Measurements from ENCODE around the gene KIF5B. TPM values are rescaled to one million over a fixed set of nuclear protein-coding genes. Genes with fewer than 3 reads are reported as not detected.

KIF5B gene
- total and polyA plus RNA-seq, 10 of the 15 experiments (the other 5 are each of a cell fraction or from before 2014, with no cell fraction given) = 14.7 to 47.4 (median 33.1) TPM

- ChIA-PET SMC1A (ENCODE audit: uncharacterized antibody, unreplicated experiment) (interaction anchor here (1.1 to 4.3 kb wide), 4 partner anchors 13 to 143 kb away, joined by 3 to 54 read pairs (median 4); no protein-coding TSS in a partner anchor), POLR2A (interaction anchor here (2.2 kb wide), 1 partner anchor 143 kb away, joined by 12 read pairs; no protein-coding TSS in a partner anchor), CTCF (interaction anchor here (1.0 to 9.2 kb wide), 7 partner anchors 56 to 206 kb away, joined by 3 to 112 read pairs (median 4); no protein-coding TSS in a partner anchor), RAD21 (ENCODE audit: unreplicated experiment) (interaction anchor here (1.3 to 5.3 kb wide), 3 partner anchors 143 to 166 kb away, joined by 4 to 61 read pairs (median 4); no protein-coding TSS in a partner anchor)
- no peaks in the 10 kb centered on the region for H3K27me3 ChIP-seq (replicated peaks in 1 of 2; ENCODE audit: control insufficient read depth in 2 of 2, insufficient read depth in 2 of 2, low read length in 1 of 2)
- intact Hi-C loops (cut with micrococcal nuclease; ENCODE audit: unreplicated experiment) = loop anchor here (1.0 to 5.0 kb wide), 3 partner anchors 73 to 168 kb away; no protein-coding TSS in a partner anchor
- no peaks in the 10 kb centered on the region; the same call in 2 of the 3 replicates for H3K9me3 ChIP-seq (replicated peaks; ENCODE audit: control insufficient read depth, insufficient read depth, low read length)
- H4K20me1 ChIP-seq (ENCODE audit: control insufficient read depth, insufficient read depth) = no peaks in the 10 kb centered on the region
- no peak overlapping the region for H3K4me3 ChIP-seq
- ATAC-seq (peak; percentile 90), FAIRE-seq (peak; percentile 90), DNase-seq (ENCODE audit: low read depth, low spot score) (peak; percentile 16)
- no peaks in the 10 kb centered on the region for H3K79me2 ChIP-seq (ENCODE audit: control insufficient read depth, insufficient read depth, low read length)
- H2AFZ ChIP-seq (ENCODE audit: control insufficient read depth, low read depth, low read length) = no peak overlapping the region
- H3K36me3 ChIP-seq (ENCODE audit: control insufficient read depth in 2 of 2, insufficient read depth in 2 of 2, low read length in 1 of 2) = peaks cover 0 to 8% of the 10 kb centered on the region in 2 experiments; a peak in 2 of 4 replicates
- no peak overlapping the region for H3K27ac ChIP-seq (ENCODE audit: control insufficient read depth, insufficient read depth)
- H3K4me2 ChIP-seq (ENCODE audit: control insufficient read depth, insufficient read depth) = no peak overlapping the region
- BruUV-seq (replicated peaks) = no TSS peak
- no peaks in the 10 kb centered on the region for H3K4me1 ChIP-seq (ENCODE audit: control insufficient read depth, insufficient read depth, low read length)
- in situ Hi-C loops (cut with MboI) = loop anchor here (5.0 kb wide), 1 partner anchor 143 kb away; no protein-coding TSS in a partner anchor
- WGBS (ENCODE audit: insufficient coverage, insufficient replicate concordance, low lambda C conversion rate, missing lambda C conversion rate) = 36% methylated on average over 4 of the region's 4 CpGs
- H3K9ac ChIP-seq (ENCODE audit: control insufficient read depth, insufficient read depth, low read length) = no peak overlapping the region
- TF ChIP-seq, protein P1, sequence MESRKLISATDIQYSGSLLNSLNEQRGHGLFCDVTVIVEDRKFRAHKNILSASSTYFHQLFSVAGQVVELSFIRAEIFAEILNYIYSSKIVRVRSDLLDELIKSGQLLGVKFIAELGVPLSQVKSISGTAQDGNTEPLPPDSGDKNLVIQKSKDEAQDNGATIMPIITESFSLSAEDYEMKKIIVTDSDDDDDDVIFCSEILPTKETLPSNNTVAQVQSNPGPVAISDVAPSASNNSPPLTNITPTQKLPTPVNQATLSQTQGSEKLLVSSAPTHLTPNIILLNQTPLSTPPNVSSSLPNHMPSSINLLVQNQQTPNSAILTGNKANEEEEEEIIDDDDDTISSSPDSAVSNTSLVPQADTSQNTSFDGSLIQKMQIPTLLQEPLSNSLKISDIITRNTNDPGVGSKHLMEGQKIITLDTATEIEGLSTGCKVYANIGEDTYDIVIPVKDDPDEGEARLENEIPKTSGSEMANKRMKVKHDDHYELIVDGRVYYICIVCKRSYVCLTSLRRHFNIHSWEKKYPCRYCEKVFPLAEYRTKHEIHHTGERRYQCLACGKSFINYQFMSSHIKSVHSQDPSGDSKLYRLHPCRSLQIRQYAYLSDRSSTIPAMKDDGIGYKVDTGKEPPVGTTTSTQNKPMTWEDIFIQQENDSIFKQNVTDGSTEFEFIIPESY (IDR thresholded peaks at IDR 0.05) = no peak
- no peak for TF ChIP-seq RB1 (IDR thresholded peaks at IDR 0.05; ENCODE audit: borderline replicate concordance)
- no peak for TF ChIP-seq IKZF1 (conservative IDR thresholded peaks at IDR 0.05)
- TF ChIP-seq STAT3 (IDR thresholded peaks at IDR 0.05; ENCODE audit: low read depth, low read length) = no peak
- no peak for TF ChIP-seq KAT2A (conservative IDR thresholded peaks at IDR 0.05; ENCODE audit: control insufficient read depth, low read depth, low read length)
- TF ChIP-seq SUPT20H (IDR thresholded peaks at IDR 0.05; ENCODE audit: borderline replicate concordance, control insufficient read depth, low read depth, low read length) = no peak
- no peak; the same call in 1 of the 2 replicates for TF ChIP-seq SMAD5 (IDR thresholded peaks at IDR 0.05; ENCODE audit: low read depth)
- TF ChIP-seq, protein P2, sequence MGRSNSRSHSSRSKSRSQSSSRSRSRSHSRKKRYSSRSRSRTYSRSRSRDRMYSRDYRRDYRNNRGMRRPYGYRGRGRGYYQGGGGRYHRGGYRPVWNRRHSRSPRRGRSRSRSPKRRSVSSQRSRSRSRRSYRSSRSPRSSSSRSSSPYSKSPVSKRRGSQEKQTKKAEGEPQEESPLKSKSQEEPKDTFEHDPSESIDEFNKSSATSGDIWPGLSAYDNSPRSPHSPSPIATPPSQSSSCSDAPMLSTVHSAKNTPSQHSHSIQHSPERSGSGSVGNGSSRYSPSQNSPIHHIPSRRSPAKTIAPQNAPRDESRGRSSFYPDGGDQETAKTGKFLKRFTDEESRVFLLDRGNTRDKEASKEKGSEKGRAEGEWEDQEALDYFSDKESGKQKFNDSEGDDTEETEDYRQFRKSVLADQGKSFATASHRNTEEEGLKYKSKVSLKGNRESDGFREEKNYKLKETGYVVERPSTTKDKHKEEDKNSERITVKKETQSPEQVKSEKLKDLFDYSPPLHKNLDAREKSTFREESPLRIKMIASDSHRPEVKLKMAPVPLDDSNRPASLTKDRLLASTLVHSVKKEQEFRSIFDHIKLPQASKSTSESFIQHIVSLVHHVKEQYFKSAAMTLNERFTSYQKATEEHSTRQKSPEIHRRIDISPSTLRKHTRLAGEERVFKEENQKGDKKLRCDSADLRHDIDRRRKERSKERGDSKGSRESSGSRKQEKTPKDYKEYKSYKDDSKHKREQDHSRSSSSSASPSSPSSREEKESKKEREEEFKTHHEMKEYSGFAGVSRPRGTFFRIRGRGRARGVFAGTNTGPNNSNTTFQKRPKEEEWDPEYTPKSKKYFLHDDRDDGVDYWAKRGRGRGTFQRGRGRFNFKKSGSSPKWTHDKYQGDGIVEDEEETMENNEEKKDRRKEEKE (IDR thresholded peaks at IDR 0.05) = no peak
- no peak for TF ChIP-seq CEBPB (IDR thresholded peaks at IDR 0.05; ENCODE audit: borderline replicate concordance in 1 of 2, low read depth in 2 of 2, low read length in 2 of 2)
- no peak for TF ChIP-seq ZNF207 (IDR thresholded peaks at IDR 0.05; ENCODE audit: borderline replicate concordance)
- no peak for TF ChIP-seq CREM (IDR thresholded peaks at IDR 0.05; ENCODE audit: low read depth)
- no peak for TF ChIP-seq NR2C2 (IDR thresholded peaks at IDR 0.05; ENCODE audit: borderline replicate concordance, control insufficient read depth, insufficient read length, low read depth)
- TF ChIP-seq POLR2A (IDR thresholded peaks at IDR 0.05; ENCODE audit: low read depth, low read length) = no peak; the same call in none of the 2 replicates
- no peak for TF ChIP-seq EGR1 (IDR thresholded peaks at IDR 0.05; ENCODE audit: borderline replicate concordance in 1 of 2, low read depth in 2 of 2, low read length in 2 of 2)
- TF ChIP-seq ZBTB40 (IDR thresholded peaks at IDR 0.05; ENCODE audit: borderline replicate concordance) = no peak
These were observed 51.2 kb downstream of the KIF5B start for GRCh38 chr10:32005050-32005449.

Data from GM12878 (cell line).